LNCaP clone FGC (cell line): ENCODE measurements around the gene ANKRD13D.

Experiments
- DNase-seq: peaks from one replicate; pipeline ENCODE4 v3.0.0-alpha.2; 2011; ENCODE audit warnings: low read depth
- H3K4me3 ChIP-seq: 2 replicates; pipeline ENCODE4 v1.5.1; 2011; ENCODE audit warnings: mild to moderate bottlenecking, low read depth, low read length, control low read depth
- CTCF ChIP-seq: IDR thresholded peaks from 2 replicates; pipeline ENCODE4 v1.5.1; 2012; ENCODE audit warnings: mild to moderate bottlenecking; ENCODE audit not compliant: control insufficient read depth, insufficient read depth; ENCODE audit errors: extremely low read depth

ANKRD13D gene

GRCh38 chr11:67347964-67348749, 59.1 kb downstream of the ANKRD13D start:
- DNase-seq, result no peak
- no peak for TF ChIP-seq CTCF
- no peak overlapping the region for H3K4me3 ChIP-seq

GRCh38 chr11:67349036-67349435, 59.9 kb downstream of the ANKRD13D start:
- no peak overlapping the region for H3K4me3 ChIP-seq
- no peak for DNase-seq
- no peak for TF ChIP-seq CTCF

GRCh38 chr11:67349457-67349856, 60.4 kb downstream of the ANKRD13D start:
- no peak for TF ChIP-seq CTCF
- no peak for DNase-seq
- no peak overlapping the region for H3K4me3 ChIP-seq

DNA sequence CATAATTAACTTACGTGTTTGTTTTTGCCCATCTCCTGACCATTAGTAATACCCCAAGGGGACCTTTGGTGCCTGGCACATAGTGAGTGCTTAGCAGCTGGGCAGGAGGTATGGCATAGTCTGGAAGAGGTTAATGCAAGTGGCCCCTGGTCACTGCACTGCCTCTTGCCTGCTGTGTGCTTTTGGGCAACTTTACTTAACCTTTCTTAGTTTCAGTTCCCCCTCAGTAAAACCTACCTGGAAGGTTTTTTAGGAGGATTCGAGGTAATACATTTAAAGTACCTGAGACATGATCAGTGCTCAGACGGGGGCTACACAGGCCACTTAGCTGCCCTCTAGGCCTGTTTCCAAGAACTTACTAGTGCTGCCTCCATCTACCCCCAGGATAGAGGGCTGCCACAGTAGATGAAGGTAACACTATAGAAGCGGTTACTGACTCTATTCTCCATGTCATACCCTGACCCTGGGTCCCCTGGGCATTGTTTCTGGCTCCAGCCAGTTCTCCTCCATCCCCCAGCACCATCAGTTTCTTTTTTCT, 60.9 kb downstream of the ANKRD13D start:
- H3K4me3 ChIP-seq, result no peak overlapping the region
- DNase-seq, result no peak
- TF ChIP-seq CTCF, result no peak

- peak; percentile 67 for DNase-seq
- H3K4me3 ChIP-seq, result no peak overlapping the region
Measured at GRCh38 chr11:67351275-67352005, 62.3 kb downstream of the ANKRD13D start.

More at GRCh38 chr11:67351275-67352005, 62.3 kb downstream of the ANKRD13D start:
- TF ChIP-seq CTCF, result peak; percentile 88
